Stromal cell of bone marrow (primary cell): Measurements from ENCODE around the gene SURF4.
"Not testable (repeated sequence)": the region's sequence is repeated elsewhere in the genome, so short reads cannot be mapped to it uniquely, and the experiment has no call there.

Source experiments
- DNase-seq: peaks from one replicate; pipeline ENCODE4 v3.0.0-alpha.2; 2012; ENCODE audit warnings: low read depth

Gene SURF4

GRCh38 chr9:133397370-133397769 is 21.5 kb upstream of the SURF4 start:
- no peak for DNase-seq

GRCh38 chr9:133396952-133397351 is 21.1 kb upstream of the SURF4 start:
- DNase-seq, result no peak

- no peak for DNase-seq
These were observed 18.9 kb upstream of the SURF4 start for GRCh38 chr9:133394687-133395271.

GRCh38 chr9:133393399-133393798 is 17.5 kb upstream of the SURF4 start:
- DNase-seq, result no peak

- not testable (repeated sequence) for DNase-seq
These were observed 16.4 kb upstream of the SURF4 start for GRCh38 chr9:133392308-133392707.

- DNase-seq, result not testable (repeated sequence)
These were observed 15.6 kb upstream of the SURF4 start for GRCh38 chr9:133391449-133391848.

- no peak for DNase-seq
These were observed 14.9 kb upstream of the SURF4 start for GRCh38 chr9:133390713-133391112.

GRCh38 chr9:133389562-133389961 is 13.7 kb upstream of the SURF4 start:
- DNase-seq, result no peak

- DNase-seq, result no peak
These were observed 13.2 kb upstream of the SURF4 start for GRCh38 chr9:133389025-133389557.

GRCh38 chr9:133387680-133388079 is 11.8 kb upstream of the SURF4 start:
- no peak for DNase-seq

GRCh38 chr9:133386338-133386737 is 10.5 kb upstream of the SURF4 start:
- DNase-seq, result no peak

- DNase-seq, result no peak
These were observed 9.6 kb upstream of the SURF4 start for GRCh38 chr9:133385452-133385851.

GRCh38 chr9:133384736-133385321 is 9.0 kb upstream of the SURF4 start:
- no peak for DNase-seq

GRCh38 chr9:133383438-133383837 is 7.6 kb upstream of the SURF4 start:
- DNase-seq, result no peak

- no peak for DNase-seq
These were observed 6.8 kb upstream of the SURF4 start for GRCh38 chr9:133382507-133383141.

GRCh38 chr9:133380734-133381133 is 4.9 kb upstream of the SURF4 start:
- no peak for DNase-seq

- DNase-seq, result no peak
These were observed 3.6 kb upstream of the SURF4 start for GRCh38 chr9:133379153-133380086.

- DNase-seq, result no peak
These were observed 2.6 kb upstream of the SURF4 start for GRCh38 chr9:133378408-133378962.

GRCh38 chr9:133377721-133378216 is 1.9 kb upstream of the SURF4 start:
- DNase-seq, result peak; percentile 43

GRCh38 chr9:133377280-133377679 is 1.4 kb upstream of the SURF4 start:
- DNase-seq, result not testable (repeated sequence)

GRCh38 chr9:133375116-133375723 is 640 bp downstream of the SURF4 start:
- DNase-seq, result no peak
